Endothelial cell of umbilical vein (primary cell): ENCODE measurements around the gene CARD8. TPM values are rescaled to one million over a fixed set of nuclear protein-coding genes. Genes with fewer than 3 reads are reported as not detected.
A peak's percentile ranks its signal among the peaks of the same experiment; 100 is the strongest.

Experiments
- BruUV-seq: library from RNA; stranded (reverse); fragments of 400-500 nt; replicated peaks from 2 replicates; lab custom pipeline; 2021; lab: Mats Ljungman, UMichigan
- CTCF ChIA-PET: fragments of 300-600, 350-600 bp; sonication (Branson Sonifier 250); formaldehyde crosslinking; loops from one replicate; lab custom pipeline; 2021; ENCODE audit warnings: antibody characterized with exemption, inconsistent platforms; lab: Charles Lee
- POLR2A ChIA-PET: fragments of 300-600, 350-600 bp; sonication (Branson Sonifier 250); formaldehyde crosslinking; loops from one replicate; lab custom pipeline; 2021; ENCODE audit warnings: antibody characterized with exemption, inconsistent platforms; lab: Charles Lee
- DNase-seq: peaks from one replicate; pipeline ENCODE4 v3.0.0-alpha.2; 2011; ENCODE audit warnings: low read depth, low spot score
- FAIRE-seq: peaks from 2 replicates; lab custom pipeline; 2011; peaks lifted over from hg19 to GRCh38; lab: Jason Lieb, UNC
- H2AFZ ChIP-seq: 2 replicates; pipeline ENCODE4 v1.6.0; 2012; ENCODE audit warnings: low read depth, low read length, control low read depth, inconsistent platforms
- H3K27ac ChIP-seq: 2 replicates; pipeline ENCODE4 v1.5.1; 2011; ENCODE audit warnings: low read depth, mild to moderate bottlenecking, control low read depth, low read length, moderate library complexity; ENCODE audit not compliant: insufficient read depth
- H3K27me3 ChIP-seq, 2 experiments: 2 replicates each; pipeline versions ENCODE4 v1.6.0 to v1.6.1; 2011; ENCODE audit warnings: low read length in 2 of 2, mixed read lengths in 1 of 2; ENCODE audit not compliant: control insufficient read depth in 2 of 2, insufficient read depth in 2 of 2
- H3K36me3 ChIP-seq, 2 experiments: 2 replicates in 1 of 2; 3 replicates in 1 of 2; pipeline ENCODE4 v1.5.1; 2011; ENCODE audit warnings: low read length in 2 of 2, mild to moderate bottlenecking in 1 of 2, moderate library complexity in 1 of 2; ENCODE audit not compliant: control insufficient read depth in 2 of 2, insufficient read depth in 2 of 2; ENCODE audit errors: extremely low read depth in 1 of 2
- H3K4me1 ChIP-seq: 3 replicates; pipeline ENCODE4 v1.5.1; 2011; ENCODE audit warnings: mild to moderate bottlenecking, low read length; ENCODE audit not compliant: control insufficient read depth, insufficient read depth; ENCODE audit errors: extremely low read depth
- H3K4me2 ChIP-seq: 2 replicates; pipeline ENCODE4 v1.6.1; 2011; ENCODE audit warnings: low read length, control low read depth, mixed read lengths; ENCODE audit not compliant: insufficient read depth
- H3K4me3 ChIP-seq, 3 experiments: fragments of 200-600 bp in 1 of 3; sonication (generic), shearing (Covaris generic) in 1 of 3; replicated peaks in 1 of 3; 2 replicates each; pipeline ENCODE4 v1.5.1; 2011 to 2016; ENCODE audit warnings: control low read depth in 3 of 3, low read length in 3 of 3, mild to moderate bottlenecking in 2 of 3, inconsistent platforms in 1 of 3, low read depth in 1 of 3, moderate library complexity in 1 of 3; ENCODE audit not compliant: insufficient read depth in 1 of 3
- H3K79me2 ChIP-seq: 2 replicates; pipeline ENCODE4 v1.6.0; 2012; ENCODE audit warnings: low read length, inconsistent platforms; ENCODE audit not compliant: control insufficient read depth, insufficient read depth
- H3K9ac ChIP-seq: replicated peaks from 2 replicates; pipeline ENCODE3; 2011; ENCODE audit warnings: low read length, control low read depth; ENCODE audit not compliant: insufficient read depth; ENCODE audit errors: extremely low read depth
- H3K9me1 ChIP-seq: replicated peaks from 3 replicates; pipeline ENCODE4 v1.6.0; 2011; ENCODE audit warnings: mild to moderate bottlenecking, low read length; ENCODE audit not compliant: control insufficient read depth, insufficient read depth; ENCODE audit errors: extremely low read depth
- H3K9me3 ChIP-seq: replicated peaks from 2 replicates; pipeline ENCODE4 v1.5.1; 2012; ENCODE audit warnings: low read length, inconsistent platforms; ENCODE audit not compliant: control insufficient read depth, insufficient read depth
- H4K20me1 ChIP-seq: replicated peaks from 2 replicates; pipeline ENCODE3; 2011; ENCODE audit warnings: mild to moderate bottlenecking, low read length; ENCODE audit not compliant: control insufficient read depth, insufficient read depth; ENCODE audit errors: extremely low read depth
- EZH2 ChIP-seq: IDR thresholded peaks from 2 replicates; pipeline ENCODE4 v1.6.1; 2012; ENCODE audit warnings: borderline replicate concordance, low read depth, mild to moderate bottlenecking, moderate library complexity, low read length, inconsistent platforms; ENCODE audit not compliant: severe bottlenecking
- FOS ChIP-seq: IDR thresholded peaks from 2 replicates; pipeline ENCODE4 v1.6.1; 2011; ENCODE audit warnings: mild to moderate bottlenecking, low read length, moderate library complexity, borderline replicate concordance; ENCODE audit not compliant: insufficient read depth
- GATA2 ChIP-seq: IDR thresholded peaks from 2 replicates; pipeline ENCODE4 v1.7.0; 2011; ENCODE audit warnings: low read depth, mild to moderate bottlenecking, moderate library complexity, mixed read lengths, low read length; ENCODE audit not compliant: insufficient read length, insufficient read depth
- JUN ChIP-seq: IDR thresholded peaks from 2 replicates; pipeline ENCODE4 v1.6.1; 2011; ENCODE audit warnings: borderline replicate concordance, low read depth; ENCODE audit not compliant: insufficient read length, insufficient read depth
- MYC ChIP-seq: IDR thresholded peaks from one replicate; pipeline ENCODE4 v1.6.1; 2011; ENCODE audit warnings: mild to moderate bottlenecking, low read depth, low read length
- POLR2A ChIP-seq: IDR thresholded peaks from 2 replicates; pipeline ENCODE4 v1.6.1; 2012; ENCODE audit warnings: low read depth, mild to moderate bottlenecking, control low read depth, low read length
- POLR2AphosphoS5 ChIP-seq: IDR thresholded peaks from 2 replicates; pipeline ENCODE4 v1.6.1; 2012; ENCODE audit warnings: low read depth, mild to moderate bottlenecking, control low read depth, low read length, moderate library complexity; ENCODE audit not compliant: insufficient read depth
- dilution Hi-C: fragments of 300-500 bp; cut with MboI; formaldehyde crosslinking; loops from one replicate; pipeline ENCODE4 v1.15.0; 2019; ENCODE audit warnings: low sequenced_read_pairs; ENCODE audit not compliant: extremely low pct_ligation_motif_present
- intact Hi-C: fragments of 100-400 bp; cut with micrococcal nuclease; formaldehyde crosslinking; loops from one replicate; pipeline ENCODE4 v1.10.0; 2022
- polyA plus RNA-seq, 4 experiments: library from polyadenylated mRNA; depleted of rRNA in 3 of 4; stranded (reverse) in 3 of 4; unstranded in 1 of 4; fragments of >200 nt; gene quantifications; 2 replicates each; pipeline versions ENCODE4 v1.2.1 to v1.2.3, GENCODE V29; 2011 to 2012; ENCODE audit warnings: missing spikeins in 1 of 4
- total RNA-seq: library from RNA; stranded (reverse); gene quantifications from 2 replicates; pipeline ENCODE4 v1.2.3, GENCODE V29; 2021
- TF ChIP-seq, protein P1 (sequence below): IDR thresholded peaks from 2 replicates; pipeline ENCODE4 v1.6.1; 2011; ENCODE audit not compliant: insufficient read depth, insufficient read length
- TF ChIP-seq, protein P2 (sequence below), 2 donors: IDR thresholded peaks; 1 replicate in 1 of 2; 2 replicates in 1 of 2; pipeline ENCODE4 v1.5.1; 2011; ENCODE audit warnings: low read length in 2 of 2, mild to moderate bottlenecking in 2 of 2, moderate library complexity in 2 of 2, control low read depth in 1 of 2, inconsistent platforms in 1 of 2, low read depth in 1 of 2; ENCODE audit not compliant: insufficient read depth in 1 of 2; ENCODE audit errors: extremely low read depth in 1 of 2

The CARD8 gene
- total and polyA plus RNA-seq, 2 donors (not counting 3 experiments of a cell fraction or from before 2014, with no cell fraction given): 64.6 to 123 TPM

DNA sequence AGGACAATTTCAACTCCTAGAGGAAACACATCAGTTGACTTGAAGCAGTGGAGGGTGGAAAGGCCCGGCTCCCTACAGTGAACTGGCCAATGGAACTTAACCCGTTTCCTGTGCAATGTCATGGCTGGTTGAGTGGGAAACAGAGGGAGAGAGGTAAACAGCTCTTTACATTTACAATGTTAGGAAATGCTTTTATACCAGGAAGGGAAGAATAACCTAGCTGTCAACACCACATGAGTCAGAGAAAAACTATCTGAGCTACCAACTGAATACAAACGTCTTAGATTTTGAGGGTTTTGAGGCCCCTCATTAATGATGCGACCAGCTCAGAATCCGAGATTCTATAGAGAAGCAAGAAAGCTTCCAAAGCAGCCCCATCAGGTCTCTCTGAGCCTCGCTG, 36.7 kb downstream of the CARD8 start:
- Histone ChIP-seq H4K20me1 (no peaks in the 10 kb centered on the region), H3K9me1 (no peaks in the 10 kb centered on the region), H3K4me1 (peaks cover 19% of the 10 kb centered on the region), H3K9me3 (no peaks in the 10 kb centered on the region), H3K27me3 (no peaks in the 10 kb centered on the region), H3K27ac (peak overlapping the region; percentile 63), H3K4me2 (peak overlapping the region; percentile 46), H2AFZ (no peak overlapping the region), H3K9ac (no peak overlapping the region), H3K79me2 (no peaks in the 10 kb centered on the region), H3K4me3 (no peak overlapping the region), H3K36me3 (peaks cover 20 to 25% of the 10 kb centered on the region in 2 experiments)
- ChIA-PET POLR2A (interaction anchor here (0.9 to 1.3 kb wide), 2 partner anchors 9 to 41 kb away, joined by 4 to 6 read pairs; no protein-coding TSS in a partner anchor), CTCF (interaction anchor here (0.6 to 2.9 kb wide), 11 partner anchors 9 to 254 kb away, joined by 3 to 17 read pairs (median 3); no protein-coding TSS in a partner anchor)
- FAIRE-seq (peak; percentile 56), DNase-seq (peak; percentile 65)
- no TSS peak for BruUV-seq
- dilution Hi-C loops (no loop called here), intact Hi-C loops (loop anchor here (2.0 kb wide), 1 partner anchor 14 kb away; no protein-coding TSS in a partner anchor)
- no peak for TF ChIP-seq GATA2
- peak; percentile 64 for TF ChIP-seq FOS
- TF ChIP-seq POLR2AphosphoS5: peak; percentile 30
- TF ChIP-seq JUN: peak; percentile 64
- no peak for TF ChIP-seq POLR2A
- TF ChIP-seq, protein P1, sequence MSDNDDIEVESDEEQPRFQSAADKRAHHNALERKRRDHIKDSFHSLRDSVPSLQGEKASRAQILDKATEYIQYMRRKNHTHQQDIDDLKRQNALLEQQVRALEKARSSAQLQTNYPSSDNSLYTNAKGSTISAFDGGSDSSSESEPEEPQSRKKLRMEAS: no peak
- TF ChIP-seq MYC: no peak
- TF ChIP-seq EZH2: no peak
- TF ChIP-seq, protein P2, sequence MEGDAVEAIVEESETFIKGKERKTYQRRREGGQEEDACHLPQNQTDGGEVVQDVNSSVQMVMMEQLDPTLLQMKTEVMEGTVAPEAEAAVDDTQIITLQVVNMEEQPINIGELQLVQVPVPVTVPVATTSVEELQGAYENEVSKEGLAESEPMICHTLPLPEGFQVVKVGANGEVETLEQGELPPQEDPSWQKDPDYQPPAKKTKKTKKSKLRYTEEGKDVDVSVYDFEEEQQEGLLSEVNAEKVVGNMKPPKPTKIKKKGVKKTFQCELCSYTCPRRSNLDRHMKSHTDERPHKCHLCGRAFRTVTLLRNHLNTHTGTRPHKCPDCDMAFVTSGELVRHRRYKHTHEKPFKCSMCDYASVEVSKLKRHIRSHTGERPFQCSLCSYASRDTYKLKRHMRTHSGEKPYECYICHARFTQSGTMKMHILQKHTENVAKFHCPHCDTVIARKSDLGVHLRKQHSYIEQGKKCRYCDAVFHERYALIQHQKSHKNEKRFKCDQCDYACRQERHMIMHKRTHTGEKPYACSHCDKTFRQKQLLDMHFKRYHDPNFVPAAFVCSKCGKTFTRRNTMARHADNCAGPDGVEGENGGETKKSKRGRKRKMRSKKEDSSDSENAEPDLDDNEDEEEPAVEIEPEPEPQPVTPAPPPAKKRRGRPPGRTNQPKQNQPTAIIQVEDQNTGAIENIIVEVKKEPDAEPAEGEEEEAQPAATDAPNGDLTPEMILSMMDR (IDR thresholded peaks at IDR 0.05; ENCODE audit: extremely low read depth in 1 of 2, insufficient read depth in 1 of 2, low read depth in 1 of 2, low read length in 2 of 2): no peak
